ENCODE measurements around the gene HPGD. TPM values are rescaled to one million over a fixed set of nuclear protein-coding genes. Genes with fewer than 3 reads are reported as not detected.

HPGD gene
- total and polyA plus RNA-seq, 2 of the 4 experiments (the other 2 are of a cell fraction), result not detected

- Histone ChIP-seq H3K9ac (ENCODE audit: low read depth, low read length) (no peak overlapping the region), H3K79me1 (ENCODE audit: low read depth in 1 of 2, low read length in 2 of 2) (no peaks in the 10 kb centered on the region), H2BK5ac (ENCODE audit: low read depth, low read length, poor library complexity, severe bottlenecking) (no peak overlapping the region), H2BK15ac (ENCODE audit: low read depth, low read length) (no peak overlapping the region), H3K27ac (ENCODE audit: insufficient read depth, low read length) (no peak overlapping the region), H4K91ac (ENCODE audit: insufficient read depth, low read depth, low read length) (no peak overlapping the region), H2BK20ac (ENCODE audit: low read depth, low read length) (no peak overlapping the region), H3K23ac (ENCODE audit: low read depth, low read length) (no peak overlapping the region), H4K5ac (ENCODE audit: low read depth, low read length) (no peak overlapping the region), H3K56ac (ENCODE audit: extremely low read depth, insufficient read depth, low read length) (no peak overlapping the region), H4K8ac (ENCODE audit: low read depth in 2 of 2, low read length in 2 of 2) (no peak overlapping the region), H3K27me3 (ENCODE audit: control insufficient read depth, insufficient read depth, low read length) (no peaks in the 10 kb centered on the region), H3K9me1 (ENCODE audit: insufficient read depth, low read length) (no peaks in the 10 kb centered on the region), H3K14ac (replicated peaks; ENCODE audit: low read depth, low read length) (no peak overlapping the region), H3K4me1 (ENCODE audit: control insufficient read depth, insufficient read depth, low read length) (no peaks in the 10 kb centered on the region), H3K4ac (ENCODE audit: low read depth, low read length) (no peak overlapping the region), H3K36me3 (ENCODE audit: control insufficient read depth, insufficient read depth, low read length) (no peaks in the 10 kb centered on the region), H2AK9ac (replicated peaks; ENCODE audit: low read depth, low read length, poor library complexity) (no peak overlapping the region), H2AK5ac (ENCODE audit: low read depth, low read length) (no peak overlapping the region), H3K4me2 (ENCODE audit: low read depth, low read length) (no peak overlapping the region), H3K4me3 (ENCODE audit: insufficient read depth, low read depth, low read length) (no peak overlapping the region), H2BK120ac (ENCODE audit: low read depth, low read length) (no peak overlapping the region), H2AFZ (replicated peaks; ENCODE audit: low read length, poor library complexity) (no peak overlapping the region), H4K20me1 (ENCODE audit: insufficient read depth, low read length) (no peaks in the 10 kb centered on the region), H3K18ac (ENCODE audit: low read depth, low read length) (no peak overlapping the region), H3K9me3 (ENCODE audit: control insufficient read depth, insufficient read depth, low read length) (peaks cover 4% of the 10 kb centered on the region; the same call in 1 of the 2 replicates)
- in situ Hi-C loops (cut with MboI; ENCODE audit: low sequenced_read_pairs) (no loop called here), dilution Hi-C loops (cut with HindIII; ENCODE audit: low sequenced_read_pairs, unreplicated experiment) (no loop called here), intact Hi-C loops (cut with micrococcal nuclease) (no loop called here)
- no peak for TF ChIP-seq BHLHE40 (IDR thresholded peaks at IDR 0.05; ENCODE audit: low read depth, low read length)
- no TSS peak for BruUV-seq (replicated peaks)
- DNase-seq (no peak), ATAC-seq (ENCODE audit: low read depth) (no peak)
- ChIA-PET POLR2A (ENCODE audit: unreplicated experiment) (no interaction called here), CTCF (no interaction called here)
These were observed 32.0 kb upstream of the HPGD start for GRCh38 chr4:174554231-174554728.
